Stimulated activated naive CD8-positive, alpha-beta T cell treated with anti-CD3 and anti-CD28 coated beads, Interleukin-15, amount 100 ng/mL, for 72 hours (primary cell): ENCODE data around the gene FOXN3.
A peak's percentile ranks its signal among the peaks of the same experiment; 100 is the strongest.

Source experiments
- ATAC-seq: fragments of 150-1000 bp; cut with Tn5 transposase; 2 replicates; pipeline ENCODE4 v1.10.0; 2021; ENCODE audit warnings: mild to moderate bottlenecking, moderate library complexity
- DNase-seq, 2 donors: peaks; one replicate each; pipeline ENCODE4 v3.0.0; 2021 to 2022
- H3K27ac Mint-ChIP-seq, 2 donors: one replicate each; pipeline ENCODE4 v1.8.0; 2022; ENCODE audit warnings: mild to moderate bottlenecking in 2 of 2, mixed read lengths in 2 of 2, moderate library complexity in 2 of 2
- H3K27me3 Mint-ChIP-seq: one replicate; pipeline ENCODE4 v1.8.0; 2022; ENCODE audit warnings: mixed read lengths
- H3K4me1 Mint-ChIP-seq: one replicate; pipeline ENCODE4 v1.8.0; 2022; ENCODE audit warnings: mild to moderate bottlenecking, mixed read lengths
- H3K4me3 Mint-ChIP-seq, 2 donors: one replicate each; pipeline ENCODE4 v1.8.0; 2022; ENCODE audit warnings: mild to moderate bottlenecking in 2 of 2, mixed read lengths in 2 of 2, moderate library complexity in 1 of 2
- H3K9me3 Mint-ChIP-seq, 2 donors: one replicate each; pipeline ENCODE4 v1.8.0; 2022; ENCODE audit warnings: mixed read lengths in 2 of 2

The FOXN3 gene

GRCh38 chr14:89352976-89353765 lies 63.9 kb downstream of the FOXN3 start:
- no peak for ATAC-seq
- Mint-ChIP-seq H3K27ac (peak overlapping the region in 1 of 2 donors; percentile 5), H3K27me3 (no peaks in the 10 kb centered on the region), H3K4me3 (no peak overlapping the region), H3K4me1 (peaks cover 88% of the 10 kb centered on the region), H3K9me3 (no peaks in the 10 kb centered on the region)
- no peak for DNase-seq

DNA sequence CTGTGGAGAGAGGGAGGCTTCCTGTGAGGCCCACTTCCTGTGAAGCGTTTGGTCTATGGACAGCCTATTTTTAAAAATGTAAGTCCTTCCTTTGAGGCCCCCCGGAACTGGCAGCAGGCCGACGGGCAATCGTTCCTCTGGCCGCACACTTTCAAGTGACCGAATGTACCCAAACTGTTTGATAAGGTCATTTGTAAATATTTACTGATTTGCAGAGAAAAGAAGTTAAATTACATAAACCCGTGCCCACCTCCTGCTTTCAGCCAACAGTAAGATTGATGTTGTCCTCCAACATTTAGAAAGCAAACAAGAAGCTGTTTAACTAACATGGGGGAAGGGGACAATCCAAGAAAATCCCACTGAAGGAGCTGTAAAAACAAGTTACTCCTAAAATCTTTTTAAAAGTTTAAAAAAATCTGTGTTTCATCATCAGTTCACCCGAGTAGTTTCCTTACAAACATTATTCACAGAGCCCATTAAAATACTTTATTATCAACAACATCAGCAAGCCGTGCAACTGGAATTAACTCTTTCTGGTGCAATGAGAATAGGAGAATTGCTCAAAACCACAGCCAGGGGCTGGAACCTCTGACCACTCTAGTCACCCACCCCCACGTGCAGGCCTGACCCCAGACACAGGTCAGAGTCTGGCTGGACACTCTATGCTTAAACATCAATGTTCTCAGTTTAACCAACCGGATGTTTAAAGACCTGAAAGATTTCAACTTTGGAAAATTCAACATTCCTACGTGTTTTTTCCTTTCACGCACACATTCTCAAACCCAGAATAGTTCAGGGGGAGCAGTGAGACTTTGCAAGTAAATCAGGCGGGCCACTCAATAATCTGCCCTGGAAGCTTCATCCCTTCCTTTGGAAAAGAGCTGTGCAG lies 65.3 kb downstream of the FOXN3 start:
- Mint-ChIP-seq H3K9me3 (no peaks in the 10 kb centered on the region), H3K27ac (peak overlapping the region; percentile 99), H3K4me1 (peaks cover 74% of the 10 kb centered on the region), H3K4me3 (peak overlapping the region; percentile 87), H3K27me3 (no peaks in the 10 kb centered on the region)
- ATAC-seq (peak; percentile 71), DNase-seq (peak in 1 of 2 donors; percentile 29)

- H3K9me3 Mint-ChIP-seq = no peaks in the 10 kb centered on the region
- peaks cover 70% of the 10 kb centered on the region for H3K4me1 Mint-ChIP-seq
- no peaks in the 10 kb centered on the region for H3K27me3 Mint-ChIP-seq
- H3K27ac Mint-ChIP-seq = peak overlapping the region; percentile 99
- peak overlapping the region; percentile 87 for H3K4me3 Mint-ChIP-seq
- DNase-seq (no peak), ATAC-seq (no peak)
Observed at GRCh38 chr14:89351221-89351515, 65.9 kb downstream of the FOXN3 start.

GRCh38 chr14:89350152-89350551 lies 66.9 kb downstream of the FOXN3 start:
- H3K4me3 Mint-ChIP-seq = peak overlapping the region in 1 of 2 donors; percentile 35
- no peaks in the 10 kb centered on the region for H3K27me3 Mint-ChIP-seq
- H3K9me3 Mint-ChIP-seq = no peaks in the 10 kb centered on the region
- ATAC-seq (no peak), DNase-seq (no peak)
- peak overlapping the region in 1 of 2 donors; percentile 81 for H3K27ac Mint-ChIP-seq
- H3K4me1 Mint-ChIP-seq = peaks cover 60% of the 10 kb centered on the region

DNA sequence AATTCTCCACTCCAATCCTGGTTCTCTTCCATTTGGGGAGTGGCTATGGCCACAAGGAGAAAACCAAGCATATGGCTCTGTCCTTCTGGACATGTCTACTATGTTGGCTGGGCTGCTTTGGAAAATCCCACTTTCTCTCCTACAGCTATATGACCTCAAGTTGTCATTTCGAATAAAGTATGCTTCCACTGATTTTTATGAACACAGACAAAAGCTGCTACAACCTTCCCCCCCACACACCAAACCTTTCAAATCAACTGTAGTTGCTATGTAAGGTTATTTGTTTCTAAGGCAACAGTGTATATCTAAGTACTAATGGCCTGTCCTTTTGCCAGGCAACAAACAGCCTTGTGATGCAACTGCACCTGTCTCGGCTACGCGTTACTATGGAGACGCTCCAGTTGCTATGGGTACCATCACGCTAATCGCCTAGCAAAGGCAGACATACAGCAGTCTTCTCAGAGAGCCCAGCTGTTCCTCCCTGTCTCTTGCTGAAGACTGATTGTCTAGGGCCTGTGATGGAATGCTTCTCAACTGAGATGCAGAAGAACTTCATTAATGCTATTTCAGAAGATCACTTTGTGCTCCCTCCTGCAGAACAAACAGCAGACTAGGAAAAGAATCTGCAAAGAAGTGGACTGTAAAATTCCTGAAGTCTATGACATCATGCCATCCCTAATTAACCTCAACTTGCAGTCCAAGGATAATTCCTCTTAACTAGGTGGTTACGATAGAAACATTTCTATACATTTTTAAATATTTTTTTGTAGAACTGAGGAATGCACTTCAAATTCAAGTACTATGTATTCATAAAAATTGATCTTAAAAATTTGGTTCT lies 67.6 kb downstream of the FOXN3 start:
- H3K27ac Mint-ChIP-seq = peak overlapping the region; percentile 84 to 88
- H3K9me3 Mint-ChIP-seq = no peaks in the 10 kb centered on the region
- no peak overlapping the region for H3K4me3 Mint-ChIP-seq
- H3K27me3 Mint-ChIP-seq = no peaks in the 10 kb centered on the region
- H3K4me1 Mint-ChIP-seq = peaks cover 55% of the 10 kb centered on the region
- DNase-seq (no peak), ATAC-seq (no peak)

DNA sequence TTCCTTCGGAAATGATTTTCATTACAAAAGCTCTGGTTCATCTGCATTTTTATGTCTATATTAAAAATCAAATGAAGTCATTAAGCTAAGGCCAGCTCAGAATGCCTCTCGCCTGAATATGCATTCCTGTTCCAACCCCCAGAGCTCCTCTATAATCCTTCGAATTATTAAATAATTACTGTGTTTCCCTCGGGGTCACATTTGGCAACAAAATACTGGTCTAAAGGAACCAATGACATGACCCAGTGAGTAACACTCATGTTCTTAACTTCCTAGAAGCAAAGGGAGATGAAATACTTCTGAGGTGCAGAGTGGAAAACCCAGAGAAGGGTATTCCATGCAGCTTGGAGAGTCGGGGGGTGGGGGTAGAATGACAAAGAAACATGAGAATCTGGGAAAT lies 68.3 kb downstream of the FOXN3 start:
- H3K9me3 Mint-ChIP-seq = no peaks in the 10 kb centered on the region
- H3K4me1 Mint-ChIP-seq = peaks cover 52% of the 10 kb centered on the region
- DNase-seq (no peak), ATAC-seq (no peak)
- no peaks in the 10 kb centered on the region for H3K27me3 Mint-ChIP-seq
- no peak overlapping the region for H3K4me3 Mint-ChIP-seq
- H3K27ac Mint-ChIP-seq = peak overlapping the region in 1 of 2 donors; percentile 43

DNA sequence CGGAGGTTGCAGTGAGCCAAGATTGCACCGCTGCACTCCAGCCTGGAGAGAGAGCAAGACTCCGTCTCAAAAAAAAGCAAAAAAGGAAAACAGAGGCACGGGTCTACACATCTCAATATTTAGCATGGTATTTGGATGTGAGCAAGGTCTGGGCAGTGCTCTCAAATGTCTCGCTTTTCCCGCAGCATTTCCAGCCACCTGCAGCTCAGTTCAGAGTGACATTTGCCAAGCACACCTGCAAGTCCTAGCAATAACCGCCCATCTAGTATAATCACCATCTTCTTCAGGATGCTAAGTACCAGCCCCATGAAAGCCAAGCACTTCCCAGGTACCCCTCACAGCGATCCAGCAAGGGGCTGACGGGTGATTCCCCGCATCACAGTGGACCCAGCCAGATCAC lies 69.1 kb downstream of the FOXN3 start:
- Mint-ChIP-seq H3K9me3 (no peaks in the 10 kb centered on the region), H3K4me3 (no peak overlapping the region), H3K27ac (peak overlapping the region; percentile 7 to 54), H3K4me1 (peaks cover 48% of the 10 kb centered on the region), H3K27me3 (no peaks in the 10 kb centered on the region)
- DNase-seq (no peak), ATAC-seq (no peak)

DNA sequence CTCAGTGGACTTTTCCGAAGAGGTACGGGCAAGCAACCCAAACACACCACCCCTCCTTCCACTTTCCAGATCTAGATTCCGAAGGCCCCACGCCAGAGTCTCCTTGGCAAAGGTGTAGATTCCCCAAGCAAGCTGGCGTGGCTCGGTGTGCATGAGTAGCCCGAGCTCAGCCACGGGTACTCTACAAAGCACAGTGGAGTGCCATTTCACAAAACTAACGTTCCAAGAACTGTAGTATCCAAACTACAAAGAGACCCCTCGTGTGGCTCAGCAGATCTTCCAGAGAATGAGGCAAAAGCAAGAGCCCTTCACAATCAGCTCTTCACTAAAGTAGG lies 72.1 kb downstream of the FOXN3 start:
- no peak overlapping the region for H3K4me3 Mint-ChIP-seq
- H3K27ac Mint-ChIP-seq = no peak overlapping the region
- H3K27me3 Mint-ChIP-seq = no peaks in the 10 kb centered on the region
- no peak for DNase-seq
- peaks cover 38% of the 10 kb centered on the region for H3K4me1 Mint-ChIP-seq
- H3K9me3 Mint-ChIP-seq = no peaks in the 10 kb centered on the region
- ATAC-seq = no peak

- Mint-ChIP-seq H3K4me3 (no peak overlapping the region), H3K9me3 (no peaks in the 10 kb centered on the region), H3K27ac (no peak overlapping the region), H3K4me1 (peaks cover 33% of the 10 kb centered on the region), H3K27me3 (no peaks in the 10 kb centered on the region)
- ATAC-seq (no peak), DNase-seq (no peak)
Observed at GRCh38 chr14:89343356-89343755, 73.7 kb downstream of the FOXN3 start.

GRCh38 chr14:89342049-89342448 lies 75.0 kb downstream of the FOXN3 start:
- Mint-ChIP-seq H3K4me1 (peaks cover 42% of the 10 kb centered on the region), H3K27ac (no peak overlapping the region), H3K4me3 (no peak overlapping the region), H3K9me3 (no peaks in the 10 kb centered on the region), H3K27me3 (no peaks in the 10 kb centered on the region)
- no peak for ATAC-seq
- no peak for DNase-seq

GRCh38 chr14:89340200-89341181 lies 76.5 kb downstream of the FOXN3 start:
- H3K9me3 Mint-ChIP-seq = no peaks in the 10 kb centered on the region

GRCh38 chr14:89339579-89339978 lies 77.5 kb downstream of the FOXN3 start:
- Mint-ChIP-seq H3K9me3 (no peaks in the 10 kb centered on the region), H3K4me3 (no peak overlapping the region), H3K27me3 (no peaks in the 10 kb centered on the region), H3K27ac (peak overlapping the region in 1 of 2 donors; percentile 62), H3K4me1 (peaks cover 54% of the 10 kb centered on the region)
- ATAC-seq (no peak), DNase-seq (no peak)

More at GRCh38 chr14:89340200-89341181, 76.5 kb downstream of the FOXN3 start:
- Mint-ChIP-seq H3K27me3 (no peaks in the 10 kb centered on the region), H3K4me1 (peaks cover 54% of the 10 kb centered on the region), H3K4me3 (no peak overlapping the region), H3K27ac (peak overlapping the region in 1 of 2 donors; percentile 78)
- ATAC-seq (no peak), DNase-seq (no peak)

GRCh38 chr14:89339158-89339557 lies 77.9 kb downstream of the FOXN3 start:
- ATAC-seq (no peak), DNase-seq (no peak)
- Mint-ChIP-seq H3K4me1 (peaks cover 54% of the 10 kb centered on the region), H3K27ac (no peak overlapping the region), H3K27me3 (no peaks in the 10 kb centered on the region), H3K4me3 (no peak overlapping the region), H3K9me3 (peaks cover 0 to under 1% of the 10 kb centered on the region in 2 donors)

- ATAC-seq = no peak
- no peaks in the 10 kb centered on the region for H3K27me3 Mint-ChIP-seq
- peaks cover 0 to 5% of the 10 kb centered on the region in 2 donors for H3K9me3 Mint-ChIP-seq
- peaks cover 54% of the 10 kb centered on the region for H3K4me1 Mint-ChIP-seq
- H3K27ac Mint-ChIP-seq = peak overlapping the region in 1 of 2 donors; percentile 83
- DNase-seq = no peak
- no peak overlapping the region for H3K4me3 Mint-ChIP-seq
Observed at GRCh38 chr14:89336338-89336737, 80.7 kb downstream of the FOXN3 start.
